HG02798 (cell line): Measurements from ENCODE around the gene OR10J5.
A peak's percentile ranks its signal among the peaks of the same experiment; 100 is the strongest.
"Not testable (repeated sequence)": the region's sequence is repeated elsewhere in the genome, so short reads cannot be mapped to it uniquely, and the experiment has no call there.

ENCODE experiments used
- ATAC-seq: cut with Tn5 transposase; IDR thresholded peaks from one replicate; pipeline ENCODE4 v1.9.1; 2021; ENCODE audit warnings: mild to moderate bottlenecking; ENCODE audit not compliant: unreplicated experiment, poor library complexity

Gene OR10J5

GRCh38 chr1:159535907-159536306, at the start of gene OR10J5:
Gene OR10J5 (minus strand): TSS chr1:159536007. CDS start chr1:159536007, 0 bp downstream.
- no peak for ATAC-seq

- no peak for ATAC-seq
Measured at GRCh38 chr1:159584536-159584935, 48.7 kb upstream of the OR10J5 start.

- ATAC-seq, result no peak
Measured at GRCh38 chr1:159581422-159581821, 45.6 kb upstream of the OR10J5 start.

- peak; percentile 55 for ATAC-seq
Measured at GRCh38 chr1:159580340-159580739, 44.5 kb upstream of the OR10J5 start.

- no peak for ATAC-seq
Measured at GRCh38 chr1:159577446-159577845, 41.6 kb upstream of the OR10J5 start.

GRCh38 chr1:159562680-159563079, 26.9 kb upstream of the OR10J5 start:
- no peak for ATAC-seq

- no peak for ATAC-seq
Measured at GRCh38 chr1:159561497-159561896, 25.7 kb upstream of the OR10J5 start.

GRCh38 chr1:159560599-159560998, 24.8 kb upstream of the OR10J5 start:
- no peak for ATAC-seq

GRCh38 chr1:159556931-159557369, 21.1 kb upstream of the OR10J5 start:
- no peak for ATAC-seq

- ATAC-seq, result no peak
Measured at GRCh38 chr1:159554696-159555095, 18.9 kb upstream of the OR10J5 start.

- no peak for ATAC-seq
Measured at GRCh38 chr1:159554261-159554660, 18.5 kb upstream of the OR10J5 start.

- no peak for ATAC-seq
Measured at GRCh38 chr1:159548126-159548525, 12.3 kb upstream of the OR10J5 start.

GRCh38 chr1:159532922-159533321, 2.9 kb downstream of the OR10J5 start:
- ATAC-seq, result no peak

- not testable (repeated sequence) for ATAC-seq
Measured at GRCh38 chr1:159524792-159525191, 11.0 kb downstream of the OR10J5 start.

- ATAC-seq, result no peak
Measured at GRCh38 chr1:159510229-159510541, 25.6 kb downstream of the OR10J5 start.

- no peak for ATAC-seq
Measured at GRCh38 chr1:159509440-159510228, 26.2 kb downstream of the OR10J5 start.

- ATAC-seq, result no peak
Measured at GRCh38 chr1:159508951-159509350, 26.9 kb downstream of the OR10J5 start.

- no peak for ATAC-seq
Measured at GRCh38 chr1:159505676-159506075, 30.1 kb downstream of the OR10J5 start.

- ATAC-seq, result no peak
Measured at GRCh38 chr1:159501082-159501481, 34.7 kb downstream of the OR10J5 start.

GRCh38 chr1:159494513-159495210, 41.1 kb downstream of the OR10J5 start:
- not testable (repeated sequence) for ATAC-seq

GRCh38 chr1:159493354-159493753, 42.5 kb downstream of the OR10J5 start:
- no peak for ATAC-seq
